Measurements from ENCODE around the gene MYO7B.

The MYO7B gene

DNA sequence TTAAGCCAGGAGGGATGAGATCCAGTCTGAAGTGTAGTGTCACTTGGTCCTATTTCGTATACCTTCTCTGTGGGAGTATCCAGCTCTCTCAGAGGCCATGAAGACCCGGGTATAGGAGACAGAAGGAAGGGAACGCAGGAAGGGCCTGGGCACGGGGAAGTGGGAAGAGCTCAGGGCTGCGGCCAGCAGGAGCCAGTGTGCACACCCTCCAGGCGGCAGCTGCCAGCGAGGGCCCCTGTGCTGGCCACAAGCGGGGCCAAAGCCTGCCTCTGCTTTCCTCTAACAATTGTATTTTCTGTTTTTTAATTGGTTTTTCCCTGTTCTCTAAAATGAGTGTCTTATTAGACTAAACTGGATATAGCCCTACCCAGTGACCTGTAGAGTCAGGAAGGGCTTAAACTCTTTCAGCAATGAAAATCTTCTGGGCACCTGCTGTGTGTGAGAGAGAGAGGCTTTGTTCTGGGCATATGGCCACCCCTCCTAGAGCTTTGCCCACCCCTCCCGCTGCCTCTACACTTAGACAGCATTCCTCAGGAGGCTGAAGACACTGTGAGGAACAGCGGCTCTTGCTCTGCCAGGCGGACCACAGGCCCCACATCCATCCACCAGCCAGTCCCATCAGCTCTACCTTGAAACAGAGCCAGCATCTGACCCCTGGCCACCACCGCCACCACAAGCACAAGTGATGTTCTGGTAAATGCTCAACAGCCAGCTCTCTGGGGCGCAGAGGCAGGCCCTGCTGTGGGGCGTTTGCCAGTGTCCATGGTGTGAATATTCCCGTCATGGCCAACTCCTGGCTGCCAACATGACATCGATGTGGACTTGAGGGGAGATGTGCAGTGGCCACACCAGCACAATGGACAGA lies 120.0 kb downstream of the MYO7B start:
- no peak for DNase-seq
- WGBS (ENCODE audit: insufficient coverage) = 97% methylated on average over 11 of the region's 16 CpGs
- ChIA-PET CTCF (interaction anchor here (0.6 to 9.0 kb wide), 4 partner anchors 8 to 65 kb away, joined by 3 to 89 read pairs (median 3); no protein-coding TSS in a partner anchor), POLR2A (no interaction called here)
- H3K36me3 ChIP-seq (ENCODE audit: control insufficient read depth in 4 of 4, insufficient read depth in 4 of 4, low read length in 3 of 4) = no peaks in the 10 kb centered on the region
- H3K4me3 ChIP-seq (ENCODE audit: control insufficient read depth in 1 of 7, extremely low read depth in 1 of 7, insufficient read depth in 4 of 7, low read depth in 2 of 7, low read length in 6 of 7) = no peak overlapping the region
- H3K27me3 ChIP-seq (replicated peaks in 2 of 5; ENCODE audit: control insufficient read depth in 4 of 5, insufficient read depth in 5 of 5, low read length in 4 of 5) = no peaks in the 10 kb centered on the region
- no peaks in the 10 kb centered on the region for H3K9me3 ChIP-seq (ENCODE audit: control extremely low read depth in 1 of 5, control insufficient read depth in 4 of 5, insufficient read depth in 2 of 5, low read depth in 1 of 5, low read length in 4 of 5)
- peaks cover 0 to 27% (median 20%) of the 10 kb centered on the region in 4 experiments for H3K4me1 ChIP-seq (ENCODE audit: control extremely low read depth in 1 of 4, control insufficient read depth in 4 of 4, insufficient read depth in 4 of 4, low read length in 3 of 4)
- H3K27ac ChIP-seq (ENCODE audit: insufficient read depth in 1 of 2, low read depth in 1 of 2, low read length in 2 of 2, poor library complexity in 1 of 2, severe bottlenecking in 2 of 2) = no peak overlapping the region

DNA sequence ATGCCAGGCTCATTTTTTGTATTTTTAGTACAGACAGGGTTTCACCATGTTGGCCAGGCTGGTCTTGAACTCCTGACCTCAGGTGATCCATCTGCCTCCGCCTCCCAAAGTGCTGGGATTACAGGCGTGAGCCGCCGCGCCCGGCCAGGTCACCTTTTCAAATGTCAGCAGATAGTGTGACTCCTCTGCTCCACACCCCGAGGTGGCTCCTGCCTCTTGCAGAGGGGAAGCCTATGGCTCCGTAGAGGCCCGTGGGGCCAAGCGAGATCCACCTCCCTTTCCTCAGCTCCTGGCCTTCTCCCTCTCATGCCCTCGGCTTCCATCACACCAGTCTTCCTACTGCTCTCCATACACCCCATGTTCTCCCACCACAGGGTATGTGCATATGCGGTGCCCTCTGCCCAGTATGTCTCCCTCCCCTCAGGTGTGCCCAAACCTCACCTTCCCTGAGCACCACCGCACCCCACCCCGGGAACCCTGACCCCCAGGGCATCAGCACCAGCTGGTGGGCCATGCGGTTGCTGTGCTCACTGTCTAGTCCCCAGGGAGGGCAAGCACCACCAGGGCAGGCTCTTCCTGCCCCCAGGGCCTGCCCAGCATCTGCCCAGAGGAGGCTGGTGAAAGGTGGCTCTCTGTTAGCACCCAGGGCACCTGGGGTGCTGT lies 121.2 kb downstream of the MYO7B start:
- no peak for DNase-seq
- ChIA-PET POLR2A (no interaction called here), CTCF (interaction anchor here (0.7 to 2.0 kb wide), 3 partner anchors 9 to 271 kb away, joined by 3 to 6 read pairs (median 4); no protein-coding TSS in a partner anchor)
- H3K4me3 ChIP-seq (ENCODE audit: control insufficient read depth in 1 of 7, extremely low read depth in 1 of 7, insufficient read depth in 4 of 7, low read depth in 2 of 7, low read length in 6 of 7) = no peak overlapping the region
- H3K27ac ChIP-seq (ENCODE audit: insufficient read depth in 1 of 2, low read depth in 1 of 2, low read length in 2 of 2, poor library complexity in 1 of 2, severe bottlenecking in 2 of 2) = no peak overlapping the region
- no peaks in the 10 kb centered on the region for H3K27me3 ChIP-seq (replicated peaks in 2 of 5; ENCODE audit: control insufficient read depth in 4 of 5, insufficient read depth in 5 of 5, low read length in 4 of 5)
- no peaks in the 10 kb centered on the region for H3K9me3 ChIP-seq (ENCODE audit: control extremely low read depth in 1 of 5, control insufficient read depth in 4 of 5, insufficient read depth in 2 of 5, low read depth in 1 of 5, low read length in 4 of 5)
- peaks cover 0 to 27% (median 20%) of the 10 kb centered on the region in 4 experiments for H3K4me1 ChIP-seq (ENCODE audit: control extremely low read depth in 1 of 4, control insufficient read depth in 4 of 4, insufficient read depth in 4 of 4, low read length in 3 of 4)
- WGBS (ENCODE audit: insufficient coverage) = over 99% methylated on average over 12 of the region's 15 CpGs
- H3K36me3 ChIP-seq (ENCODE audit: control insufficient read depth in 4 of 4, insufficient read depth in 4 of 4, low read length in 3 of 4) = no peaks in the 10 kb centered on the region

DNA sequence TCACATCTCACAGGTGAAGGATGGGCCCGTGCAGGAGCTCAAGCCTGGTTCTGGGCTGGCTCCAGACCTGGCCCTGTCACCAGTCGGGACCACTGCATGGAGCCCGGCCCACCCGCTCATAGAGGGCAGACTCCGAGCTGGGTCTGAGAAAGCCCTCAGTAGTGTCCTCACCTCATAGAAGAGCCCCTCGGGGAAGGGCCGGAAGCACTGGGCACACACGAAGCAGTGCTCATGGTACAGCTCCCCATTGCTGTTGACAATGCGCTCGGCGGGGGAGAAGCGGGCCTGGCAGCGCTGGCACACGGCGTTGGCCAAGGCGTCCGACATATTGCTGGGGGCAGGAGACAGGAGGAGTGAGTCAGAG lies 121.7 kb downstream of the MYO7B start:
- no peaks in the 10 kb centered on the region for H3K36me3 ChIP-seq (ENCODE audit: control insufficient read depth in 4 of 4, insufficient read depth in 4 of 4, low read length in 3 of 4)
- DNase-seq = no peak
- H3K27me3 ChIP-seq (replicated peaks in 2 of 5; ENCODE audit: control insufficient read depth in 4 of 5, insufficient read depth in 5 of 5, low read length in 4 of 5) = peaks cover 0 to 3% (median 0%) of the 10 kb centered on the region in 5 experiments
- H3K9me3 ChIP-seq (ENCODE audit: control extremely low read depth in 1 of 5, control insufficient read depth in 4 of 5, insufficient read depth in 2 of 5, low read depth in 1 of 5, low read length in 4 of 5) = no peaks in the 10 kb centered on the region
- CTCF ChIA-PET = interaction anchor here (1.3 to 2.0 kb wide), 2 partner anchors 9 to 19 kb away, joined by 4 to 6 read pairs; no protein-coding TSS in a partner anchor
- no peak overlapping the region for H3K4me3 ChIP-seq (ENCODE audit: control insufficient read depth in 1 of 7, extremely low read depth in 1 of 7, insufficient read depth in 4 of 7, low read depth in 2 of 7, low read length in 6 of 7)
- 92% methylated on average over 17 of the region's 17 CpGs for WGBS (ENCODE audit: insufficient coverage)
- H3K27ac ChIP-seq (ENCODE audit: insufficient read depth in 1 of 2, low read depth in 1 of 2, low read length in 2 of 2, poor library complexity in 1 of 2, severe bottlenecking in 2 of 2) = no peak overlapping the region
- POLR2A ChIA-PET = no interaction called here
- H3K4me1 ChIP-seq (ENCODE audit: control extremely low read depth in 1 of 4, control insufficient read depth in 4 of 4, insufficient read depth in 4 of 4, low read length in 3 of 4) = peaks cover 0 to 27% (median 16%) of the 10 kb centered on the region in 4 experiments

DNA sequence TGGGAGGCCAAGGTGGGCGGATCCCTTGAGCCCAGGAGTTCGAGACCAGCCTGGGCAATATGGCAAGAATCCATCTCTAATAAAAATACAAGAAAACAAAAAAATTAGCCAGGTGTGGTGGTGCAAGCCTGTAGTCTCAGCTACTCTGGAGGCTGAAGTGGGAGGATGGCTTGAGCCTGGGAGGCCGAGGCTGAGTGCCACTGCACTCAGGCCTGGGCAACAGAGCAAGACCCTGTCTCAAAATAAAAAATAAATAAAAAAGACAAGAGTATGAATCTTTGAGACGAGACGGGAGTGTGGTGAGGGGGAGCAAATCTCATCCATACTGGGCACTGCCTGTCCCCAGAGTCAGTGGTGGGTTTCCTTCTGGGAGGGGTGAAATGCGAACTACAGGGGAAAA lies 122.7 kb downstream of the MYO7B start:
- Histone ChIP-seq H3K36me3 (ENCODE audit: control insufficient read depth in 4 of 4, insufficient read depth in 4 of 4, low read length in 3 of 4) (no peaks in the 10 kb centered on the region), H3K27me3 (replicated peaks in 2 of 5; ENCODE audit: control insufficient read depth in 4 of 5, insufficient read depth in 5 of 5, low read length in 4 of 5) (peaks cover 0 to 9% (median 4%) of the 10 kb centered on the region in 5 experiments), H3K4me1 (ENCODE audit: control extremely low read depth in 1 of 4, control insufficient read depth in 4 of 4, insufficient read depth in 4 of 4, low read length in 3 of 4) (peaks cover 0 to 18% (median 7%) of the 10 kb centered on the region in 4 experiments), H3K9me3 (ENCODE audit: control extremely low read depth in 1 of 5, control insufficient read depth in 4 of 5, insufficient read depth in 2 of 5, low read depth in 1 of 5, low read length in 4 of 5) (no peaks in the 10 kb centered on the region), H3K4me3 (ENCODE audit: control insufficient read depth in 1 of 7, extremely low read depth in 1 of 7, insufficient read depth in 4 of 7, low read depth in 2 of 7, low read length in 6 of 7) (no peak overlapping the region), H3K27ac (ENCODE audit: insufficient read depth in 1 of 2, low read depth in 1 of 2, low read length in 2 of 2, poor library complexity in 1 of 2, severe bottlenecking in 2 of 2) (no peak overlapping the region)
- POLR2A ChIA-PET = no interaction called here
- DNase-seq = no peak
- 95% methylated on average over 2 of the region's 6 CpGs for WGBS (ENCODE audit: insufficient coverage)
- CTCF ChIA-PET = interaction anchor here (1.3 to 2.0 kb wide), 2 partner anchors 10 to 19 kb away, joined by 4 to 6 read pairs; no protein-coding TSS in a partner anchor

DNA sequence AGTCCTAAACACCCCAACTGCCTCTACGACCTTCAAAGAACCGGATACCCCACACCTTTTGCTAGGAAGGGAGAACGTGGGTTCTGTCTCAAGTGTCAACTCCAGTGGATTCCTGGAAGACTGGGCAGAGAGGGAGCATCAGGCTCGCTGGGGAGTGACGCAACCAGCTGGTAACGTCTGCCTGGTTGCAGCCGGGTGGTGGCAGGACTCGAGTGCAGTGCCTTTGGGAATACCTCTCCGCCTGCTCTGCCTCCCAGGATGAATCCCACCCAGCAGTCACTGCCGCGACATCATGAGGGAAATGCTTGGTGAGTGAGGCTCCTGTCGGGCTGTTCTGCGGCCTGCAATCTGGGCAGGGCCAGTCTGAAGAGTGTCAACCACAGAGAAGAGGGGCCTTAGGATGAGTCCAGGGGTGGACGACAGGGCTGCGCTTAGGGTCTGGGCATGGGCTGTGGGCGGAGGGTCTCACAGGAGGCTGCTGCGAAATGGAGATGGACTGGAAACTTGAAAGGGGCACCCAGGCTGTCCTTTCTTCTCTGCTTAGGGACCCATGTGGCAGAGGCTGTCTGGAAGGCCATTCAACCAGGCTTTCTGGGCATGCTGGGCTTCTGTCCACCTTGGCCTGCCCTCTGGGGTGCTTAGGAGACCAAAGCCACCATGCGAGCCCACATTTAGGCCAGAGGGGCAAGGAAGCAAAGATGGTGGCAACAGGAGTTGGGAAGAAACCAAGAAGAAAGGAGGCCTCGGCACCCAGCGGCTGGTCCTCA lies 123.3 kb downstream of the MYO7B start:
- WGBS (ENCODE audit: insufficient coverage) = over 99% methylated on average over 13 of the region's 20 CpGs
- ChIA-PET POLR2A (no interaction called here), CTCF (interaction anchor here (0.8 to 1.5 kb wide), 2 partner anchors 9 to 67 kb away, joined by 3 to 4 read pairs; no protein-coding TSS in a partner anchor)
- no peak for DNase-seq
- H3K36me3 ChIP-seq (ENCODE audit: control insufficient read depth in 4 of 4, insufficient read depth in 4 of 4, low read length in 3 of 4) = no peaks in the 10 kb centered on the region
- H3K27ac ChIP-seq (ENCODE audit: insufficient read depth in 1 of 2, low read depth in 1 of 2, low read length in 2 of 2, poor library complexity in 1 of 2, severe bottlenecking in 2 of 2) = no peak overlapping the region
- peaks cover 0 to 16% (median 9%) of the 10 kb centered on the region in 5 experiments for H3K27me3 ChIP-seq (replicated peaks in 2 of 5; ENCODE audit: control insufficient read depth in 4 of 5, insufficient read depth in 5 of 5, low read length in 4 of 5)
- H3K4me1 ChIP-seq (ENCODE audit: control extremely low read depth in 1 of 4, control insufficient read depth in 4 of 4, insufficient read depth in 4 of 4, low read length in 3 of 4) = peaks cover 0 to 14% (median 6%) of the 10 kb centered on the region in 4 experiments
- H3K4me3 ChIP-seq (ENCODE audit: control insufficient read depth in 1 of 7, extremely low read depth in 1 of 7, insufficient read depth in 4 of 7, low read depth in 2 of 7, low read length in 6 of 7) = no peak overlapping the region
- no peaks in the 10 kb centered on the region for H3K9me3 ChIP-seq (ENCODE audit: control extremely low read depth in 1 of 5, control insufficient read depth in 4 of 5, insufficient read depth in 2 of 5, low read depth in 1 of 5, low read length in 4 of 5)

DNA sequence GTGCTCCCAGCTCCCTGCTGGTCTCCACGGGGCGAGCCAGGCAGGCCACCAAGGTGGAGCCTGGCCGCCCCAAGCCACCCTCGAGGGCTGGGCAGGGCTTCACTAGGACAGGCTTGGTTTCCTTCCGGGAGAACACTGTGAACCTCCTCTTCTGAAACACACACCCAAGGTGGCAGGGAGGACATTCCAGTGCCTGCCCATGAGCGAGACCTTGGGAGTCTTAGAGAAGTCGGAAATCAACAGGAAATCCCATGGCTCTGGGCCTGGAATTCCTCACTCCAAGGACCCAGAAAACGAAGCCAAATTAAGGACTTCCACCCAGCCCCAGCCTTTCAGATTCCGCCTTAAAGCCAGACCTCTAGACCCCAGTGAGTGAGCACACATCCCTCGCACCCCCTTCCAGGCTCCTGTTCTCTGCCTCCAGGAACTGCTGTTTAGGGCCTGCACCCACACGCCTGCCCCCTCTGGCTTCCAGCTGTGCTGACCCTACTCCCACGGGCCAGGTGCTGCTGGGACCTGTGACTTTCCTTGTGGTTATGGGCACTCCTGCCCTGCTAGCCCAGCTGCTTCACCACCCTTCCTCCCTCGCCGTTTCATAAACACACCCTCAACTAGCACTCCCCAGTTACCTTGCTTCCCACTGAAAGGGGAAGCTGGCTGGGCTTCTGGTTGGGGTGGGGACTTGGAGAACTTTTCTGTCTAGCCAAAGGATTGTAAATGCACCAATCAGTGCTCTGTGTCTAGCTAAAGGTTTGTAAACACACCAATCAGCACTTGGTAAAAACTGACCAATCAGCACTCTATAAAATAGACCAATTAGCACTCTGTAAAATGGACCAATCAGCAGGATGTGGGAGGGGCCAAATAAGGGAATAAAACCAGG lies 124.2 kb downstream of the MYO7B start:
- 92% methylated on average over 9 of the region's 14 CpGs for WGBS (ENCODE audit: insufficient coverage)
- peak overlapping the region in 1 of 7 experiments; percentile 16 for H3K4me3 ChIP-seq (ENCODE audit: control insufficient read depth in 1 of 7, extremely low read depth in 1 of 7, insufficient read depth in 4 of 7, low read depth in 2 of 7, low read length in 6 of 7)
- H3K27me3 ChIP-seq (replicated peaks in 2 of 5; ENCODE audit: control insufficient read depth in 4 of 5, insufficient read depth in 5 of 5, low read length in 4 of 5) = peaks cover 0 to 24% (median 12%) of the 10 kb centered on the region in 5 experiments
- H3K4me1 ChIP-seq (ENCODE audit: control extremely low read depth in 1 of 4, control insufficient read depth in 4 of 4, insufficient read depth in 4 of 4, low read length in 3 of 4) = peaks cover 0 to 14% (median 10%) of the 10 kb centered on the region in 4 experiments
- no peak overlapping the region for H3K27ac ChIP-seq (ENCODE audit: insufficient read depth in 1 of 2, low read depth in 1 of 2, low read length in 2 of 2, poor library complexity in 1 of 2, severe bottlenecking in 2 of 2)
- no peaks in the 10 kb centered on the region for H3K9me3 ChIP-seq (ENCODE audit: control extremely low read depth in 1 of 5, control insufficient read depth in 4 of 5, insufficient read depth in 2 of 5, low read depth in 1 of 5, low read length in 4 of 5)
- peak; percentile 15 to 75 (median 63) for DNase-seq
- no peaks in the 10 kb centered on the region for H3K36me3 ChIP-seq (ENCODE audit: control insufficient read depth in 4 of 4, insufficient read depth in 4 of 4, low read length in 3 of 4)
- ChIA-PET POLR2A (no interaction called here), CTCF (interaction anchor here (0.8 to 1.5 kb wide), 2 partner anchors 10 to 68 kb away, joined by 3 to 4 read pairs; no protein-coding TSS in a partner anchor)

All from common myeloid progenitor, CD34-positive (primary cell).